Measurements from ENCODE around the gene HPSE. TPM values are rescaled to one million over a fixed set of nuclear protein-coding genes. Genes with fewer than 3 reads are reported as not detected.

The HPSE gene
- total RNA-seq, 1 experiment from 2014 or later: 2.6 TPM

DNA sequence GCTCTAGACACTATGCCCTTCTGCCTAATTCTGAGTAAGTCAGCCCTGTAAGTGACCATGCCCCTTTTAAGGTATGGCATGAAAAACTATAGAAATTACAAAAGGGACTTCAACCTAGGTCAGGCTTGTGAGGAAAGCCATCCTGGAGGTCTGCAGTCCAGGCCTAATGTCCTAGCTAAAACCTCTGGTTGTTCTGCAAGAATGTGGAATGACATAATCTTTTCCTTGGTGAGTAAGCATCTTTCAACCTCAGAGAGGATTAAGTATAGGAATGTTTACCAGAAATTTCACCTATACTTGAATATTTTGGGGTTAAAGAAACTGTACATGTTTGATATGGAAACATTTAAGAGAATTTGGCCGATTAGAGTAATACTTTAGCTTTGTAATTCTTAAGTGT, 23.8 kb upstream of the HPSE start:
- CTCF ChIA-PET: interaction anchor here (0.6 kb wide), 1 partner anchor 70 kb away, joined by 4 read pairs; no protein-coding TSS in a partner anchor

DNA sequence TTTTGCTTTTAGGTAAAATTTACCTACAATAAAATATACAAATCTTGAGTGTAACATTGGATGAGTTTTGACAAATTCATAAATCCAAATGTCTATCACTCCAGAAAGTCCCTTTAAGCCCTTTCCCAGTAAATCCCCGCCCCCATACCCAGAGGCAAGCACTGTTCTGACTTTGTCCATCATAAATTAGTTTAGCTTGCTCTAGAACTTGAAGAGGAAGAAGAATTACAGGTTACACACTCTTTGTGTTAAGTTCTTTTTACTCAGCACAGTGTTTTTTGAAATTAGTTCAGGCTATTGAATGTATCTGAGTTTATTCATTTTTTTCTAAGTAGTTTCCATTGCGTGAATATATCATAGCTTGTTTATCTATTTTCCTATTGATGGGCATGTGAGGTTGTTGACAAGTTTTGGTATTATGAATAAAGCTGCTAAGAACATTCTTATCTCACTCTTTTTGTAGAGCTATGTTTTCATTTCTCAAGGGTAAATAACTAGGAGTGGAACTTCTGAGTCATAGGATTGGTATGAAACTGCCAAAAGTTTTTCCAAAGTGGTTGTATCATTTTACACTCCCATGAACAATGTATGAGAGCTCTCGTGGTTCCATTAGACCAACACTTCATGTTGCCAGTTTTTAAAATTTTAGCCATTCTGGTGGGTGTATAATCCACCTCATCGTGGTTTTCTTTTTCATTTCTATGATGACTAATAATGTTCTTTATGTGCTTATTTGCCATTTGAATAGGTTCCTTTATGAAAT, 22.4 kb upstream of the HPSE start:
- intact Hi-C loops (cut with micrococcal nuclease; ENCODE audit: unreplicated experiment): no loop called here
- DNase-seq (ENCODE audit: low read depth, low spot score) (peak; percentile 76), ATAC-seq (peak; percentile 93)
- H3K27me3 ChIP-seq (ENCODE audit: control insufficient read depth, insufficient read depth, low read length): no peaks in the 10 kb centered on the region
- TF ChIP-seq, protein P1, sequence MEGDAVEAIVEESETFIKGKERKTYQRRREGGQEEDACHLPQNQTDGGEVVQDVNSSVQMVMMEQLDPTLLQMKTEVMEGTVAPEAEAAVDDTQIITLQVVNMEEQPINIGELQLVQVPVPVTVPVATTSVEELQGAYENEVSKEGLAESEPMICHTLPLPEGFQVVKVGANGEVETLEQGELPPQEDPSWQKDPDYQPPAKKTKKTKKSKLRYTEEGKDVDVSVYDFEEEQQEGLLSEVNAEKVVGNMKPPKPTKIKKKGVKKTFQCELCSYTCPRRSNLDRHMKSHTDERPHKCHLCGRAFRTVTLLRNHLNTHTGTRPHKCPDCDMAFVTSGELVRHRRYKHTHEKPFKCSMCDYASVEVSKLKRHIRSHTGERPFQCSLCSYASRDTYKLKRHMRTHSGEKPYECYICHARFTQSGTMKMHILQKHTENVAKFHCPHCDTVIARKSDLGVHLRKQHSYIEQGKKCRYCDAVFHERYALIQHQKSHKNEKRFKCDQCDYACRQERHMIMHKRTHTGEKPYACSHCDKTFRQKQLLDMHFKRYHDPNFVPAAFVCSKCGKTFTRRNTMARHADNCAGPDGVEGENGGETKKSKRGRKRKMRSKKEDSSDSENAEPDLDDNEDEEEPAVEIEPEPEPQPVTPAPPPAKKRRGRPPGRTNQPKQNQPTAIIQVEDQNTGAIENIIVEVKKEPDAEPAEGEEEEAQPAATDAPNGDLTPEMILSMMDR (IDR thresholded peaks at IDR 0.05): no peak
- TF ChIP-seq POLR2AphosphoS5 (IDR thresholded peaks at IDR 0.05; ENCODE audit: low read depth, low read length): no peak
- TF ChIP-seq TCF7L2 (IDR thresholded peaks at IDR 0.05; ENCODE audit: low read depth, low read length): no peak
- TF ChIP-seq, protein P2, sequence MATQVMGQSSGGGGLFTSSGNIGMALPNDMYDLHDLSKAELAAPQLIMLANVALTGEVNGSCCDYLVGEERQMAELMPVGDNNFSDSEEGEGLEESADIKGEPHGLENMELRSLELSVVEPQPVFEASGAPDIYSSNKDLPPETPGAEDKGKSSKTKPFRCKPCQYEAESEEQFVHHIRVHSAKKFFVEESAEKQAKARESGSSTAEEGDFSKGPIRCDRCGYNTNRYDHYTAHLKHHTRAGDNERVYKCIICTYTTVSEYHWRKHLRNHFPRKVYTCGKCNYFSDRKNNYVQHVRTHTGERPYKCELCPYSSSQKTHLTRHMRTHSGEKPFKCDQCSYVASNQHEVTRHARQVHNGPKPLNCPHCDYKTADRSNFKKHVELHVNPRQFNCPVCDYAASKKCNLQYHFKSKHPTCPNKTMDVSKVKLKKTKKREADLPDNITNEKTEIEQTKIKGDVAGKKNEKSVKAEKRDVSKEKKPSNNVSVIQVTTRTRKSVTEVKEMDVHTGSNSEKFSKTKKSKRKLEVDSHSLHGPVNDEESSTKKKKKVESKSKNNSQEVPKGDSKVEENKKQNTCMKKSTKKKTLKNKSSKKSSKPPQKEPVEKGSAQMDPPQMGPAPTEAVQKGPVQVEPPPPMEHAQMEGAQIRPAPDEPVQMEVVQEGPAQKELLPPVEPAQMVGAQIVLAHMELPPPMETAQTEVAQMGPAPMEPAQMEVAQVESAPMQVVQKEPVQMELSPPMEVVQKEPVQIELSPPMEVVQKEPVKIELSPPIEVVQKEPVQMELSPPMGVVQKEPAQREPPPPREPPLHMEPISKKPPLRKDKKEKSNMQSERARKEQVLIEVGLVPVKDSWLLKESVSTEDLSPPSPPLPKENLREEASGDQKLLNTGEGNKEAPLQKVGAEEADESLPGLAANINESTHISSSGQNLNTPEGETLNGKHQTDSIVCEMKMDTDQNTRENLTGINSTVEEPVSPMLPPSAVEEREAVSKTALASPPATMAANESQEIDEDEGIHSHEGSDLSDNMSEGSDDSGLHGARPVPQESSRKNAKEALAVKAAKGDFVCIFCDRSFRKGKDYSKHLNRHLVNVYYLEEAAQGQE (IDR thresholded peaks at IDR 0.05; ENCODE audit: insufficient read depth in 1 of 2, low read depth in 2 of 2, low read length in 1 of 2): no peak
- TF ChIP-seq SIN3A (IDR thresholded peaks at IDR 0.05; ENCODE audit: borderline replicate concordance, insufficient read depth, low read depth, low read length): no peak
- peaks cover 19% of the 10 kb centered on the region for H3K4me1 ChIP-seq (ENCODE audit: control insufficient read depth, insufficient read depth, low read length)
- H3K4me3 ChIP-seq (ENCODE audit: low read depth in 2 of 2, low read length in 2 of 2): no peak overlapping the region
- in situ Hi-C loops (cut with HindIII; ENCODE audit: low pct_unique_long_range_greater_than_20kb, low sequenced_read_pairs): no loop called here
- no TSS peak for BruUV-seq (replicated peaks)
- ChIA-PET POLR2A (interaction anchor here (0.5 kb wide), 1 partner anchor 322 kb away, joined by 12 read pairs; the partner anchor contains the start of gene COPS4), CTCF (no interaction called here)
- no peaks in the 10 kb centered on the region for H3K36me3 ChIP-seq (ENCODE audit: control insufficient read depth, insufficient read depth, low read length)
- H3K9me3 ChIP-seq (ENCODE audit: control insufficient read depth, insufficient read depth, low read depth, low read length): no peaks in the 10 kb centered on the region
- H3K27ac ChIP-seq (ENCODE audit: low read length): peak overlapping the region; percentile 61

More for the DNA sequence above, 23.8 kb upstream of the HPSE start:
- ATAC-seq: 0 out of 2 replicates have a peak, but pooled peaks have one; percentile 54
- Histone ChIP-seq H3K36me3 (ENCODE audit: control insufficient read depth, insufficient read depth, low read length) (no peaks in the 10 kb centered on the region), H3K27ac (ENCODE audit: low read length) (peak overlapping the region; percentile 46; the same call in 1 of the 2 replicates), H3K4me3 (ENCODE audit: low read depth in 2 of 2, low read length in 2 of 2) (no peak overlapping the region), H3K9me3 (ENCODE audit: control insufficient read depth, insufficient read depth, low read depth, low read length) (no peaks in the 10 kb centered on the region), H3K4me1 (ENCODE audit: control insufficient read depth, insufficient read depth, low read length) (peaks cover 19% of the 10 kb centered on the region), H3K27me3 (ENCODE audit: control insufficient read depth, insufficient read depth, low read length) (no peaks in the 10 kb centered on the region)
- DNase-seq (ENCODE audit: low read depth, low spot score): no peak
- in situ Hi-C loops (cut with HindIII; ENCODE audit: low pct_unique_long_range_greater_than_20kb, low sequenced_read_pairs): no loop called here
- BruUV-seq (replicated peaks): no TSS peak
- TF ChIP-seq POLR2AphosphoS5 (IDR thresholded peaks at IDR 0.05; ENCODE audit: low read depth, low read length) (no peak), SIN3A (IDR thresholded peaks at IDR 0.05; ENCODE audit: borderline replicate concordance, insufficient read depth, low read depth, low read length) (no peak), TCF7L2 (IDR thresholded peaks at IDR 0.05; ENCODE audit: low read depth, low read length) (no peak)
- TF ChIP-seq, protein P1 (IDR thresholded peaks at IDR 0.05): no peak
- TF ChIP-seq, protein P2 (IDR thresholded peaks at IDR 0.05; ENCODE audit: insufficient read depth in 1 of 2, low read depth in 2 of 2, low read length in 1 of 2): no peak
- POLR2A ChIA-PET: interaction anchor here (0.6 kb wide), 1 partner anchor 132 kb away, joined by 3 read pairs; no protein-coding TSS in a partner anchor
- intact Hi-C loops (cut with micrococcal nuclease; ENCODE audit: unreplicated experiment): no loop called here

Measured in Panc1 (cell line).